Fibroblast of lung (primary cell): ENCODE data around the gene SPRING1. TPM values are rescaled to one million over a fixed set of nuclear protein-coding genes. Genes with fewer than 3 reads are reported as not detected.

Experiments used
- DNase-seq, 2 donors: peaks; one replicate each; pipeline versions ENCODE4 v3.0.0 to v3.0.0-alpha.2; 2010; ENCODE audit warnings: low read depth in 2 of 2
- H2AFZ ChIP-seq: 2 replicates; pipeline ENCODE4 v1.5.1; 2012; ENCODE audit warnings: low read length, control low read depth, inconsistent platforms
- H3K27ac ChIP-seq: 2 replicates; pipeline ENCODE4 v1.5.1; 2011; ENCODE audit warnings: low read length, control low read depth; ENCODE audit not compliant: insufficient read depth
- H3K27me3 ChIP-seq: 2 replicates; pipeline ENCODE4 v1.5.1; 2011; ENCODE audit warnings: mild to moderate bottlenecking, low read length; ENCODE audit not compliant: control insufficient read depth, insufficient read depth
- H3K36me3 ChIP-seq: 2 replicates; pipeline ENCODE4 v1.5.1; 2011; ENCODE audit warnings: low read length; ENCODE audit not compliant: control insufficient read depth, insufficient read depth
- H3K4me1 ChIP-seq: 2 replicates; pipeline ENCODE4 v1.5.1; 2011; ENCODE audit warnings: low read length; ENCODE audit not compliant: control insufficient read depth, insufficient read depth; ENCODE audit errors: extremely low read depth
- H3K4me2 ChIP-seq: 2 replicates; pipeline ENCODE4 v1.5.1; 2011; ENCODE audit warnings: low read length, control low read depth; ENCODE audit not compliant: insufficient read depth; ENCODE audit errors: extremely low read depth
- H3K4me3 ChIP-seq, 4 experiments: fragments of 200-600 bp in 1 of 4; sonication (generic) in 1 of 4; replicated peaks in 1 of 4; 2 replicates each; pipeline ENCODE4 v1.5.1; 2011 to 2016; ENCODE audit warnings: low read length in 4 of 4, low read depth in 3 of 4, mild to moderate bottlenecking in 3 of 4, control low read depth in 2 of 4, inconsistent platforms in 1 of 4, mixed read lengths in 1 of 4; ENCODE audit not compliant: insufficient read depth in 1 of 4; ENCODE audit errors: control extremely low read depth in 1 of 4
- H3K79me2 ChIP-seq: 2 replicates; pipeline ENCODE4 v1.5.1; 2012; ENCODE audit warnings: mild to moderate bottlenecking, low read length, inconsistent platforms; ENCODE audit not compliant: control insufficient read depth, insufficient read depth
- H3K9ac ChIP-seq: 2 replicates; pipeline ENCODE4 v1.5.1; 2011; ENCODE audit warnings: mild to moderate bottlenecking, low read length, control low read depth; ENCODE audit not compliant: insufficient read depth
- H3K9me3 ChIP-seq: 2 replicates; pipeline ENCODE4 v1.5.1; 2012; ENCODE audit warnings: low read depth, low read length; ENCODE audit not compliant: control insufficient read depth, insufficient read depth
- H4K20me1 ChIP-seq: 2 replicates; pipeline ENCODE4 v1.5.1; 2011; ENCODE audit warnings: low read length; ENCODE audit not compliant: control insufficient read depth, insufficient read depth; ENCODE audit errors: extremely low read depth
- CTCF ChIP-seq, 2 donors: IDR thresholded peaks in 1 of 2; conservative IDR thresholded peaks in 1 of 2; 1 replicate in 1 of 2; 2 replicates in 1 of 2; pipeline ENCODE4 v1.5.1; 2011 to 2012; ENCODE audit warnings: low read length in 2 of 2, control low read depth in 1 of 2, inconsistent platforms in 1 of 2, low read depth in 1 of 2, mild to moderate bottlenecking in 1 of 2
- EZH2 ChIP-seq: IDR thresholded peaks from 2 replicates; pipeline ENCODE4 v1.5.1; 2012; ENCODE audit warnings: low read length, control low read depth, mild to moderate bottlenecking; ENCODE audit errors: missing control alignments
- polyA plus RNA-seq, 2 donors: library from polyadenylated mRNA; depleted of rRNA in 1 of 2; stranded (reverse) in 1 of 2; unstranded in 1 of 2; fragments of >200 nt; gene quantifications; 2 replicates each; pipeline ENCODE4 v1.2.1, GENCODE V29; 2011 to 2012; ENCODE audit warnings: missing spikeins in 1 of 2
- total RNA-seq: library from RNA; depleted of rRNA; stranded (reverse); fragments of >200 nt; gene quantifications from 2 replicates; pipeline ENCODE4 v1.2.1, GENCODE V29; 2014

SPRING1 gene
- total and polyA plus RNA-seq, 2 donors (not counting 1 experiment from before 2014, with no cell fraction given) = 14.6 to 18.8 TPM

- no peak overlapping the region for H3K4me3 ChIP-seq
- H3K4me2 ChIP-seq = no peak overlapping the region
- H3K4me1 ChIP-seq = no peaks in the 10 kb centered on the region
- peaks cover 2% of the 10 kb centered on the region for H4K20me1 ChIP-seq
- no peak for DNase-seq
- no peaks in the 10 kb centered on the region for H3K36me3 ChIP-seq
- H3K9ac ChIP-seq = no peak overlapping the region
- H3K9me3 ChIP-seq = no peaks in the 10 kb centered on the region
- no peaks in the 10 kb centered on the region for H3K79me2 ChIP-seq
- no peak overlapping the region for H2AFZ ChIP-seq
- no peak overlapping the region for H3K27ac ChIP-seq
- TF ChIP-seq CTCF (conservative IDR thresholded peaks at IDR 0.05 in 1 of 2, IDR thresholded peaks at IDR 0.05 in 1 of 2; ENCODE audit: low read depth in 1 of 2, low read length in 2 of 2) = no peak
- H3K27me3 ChIP-seq = peaks cover 27% of the 10 kb centered on the region
Observed at GRCh38 chr12:116698116-116698515, 39.8 kb downstream of the SPRING1 start.

DNA sequence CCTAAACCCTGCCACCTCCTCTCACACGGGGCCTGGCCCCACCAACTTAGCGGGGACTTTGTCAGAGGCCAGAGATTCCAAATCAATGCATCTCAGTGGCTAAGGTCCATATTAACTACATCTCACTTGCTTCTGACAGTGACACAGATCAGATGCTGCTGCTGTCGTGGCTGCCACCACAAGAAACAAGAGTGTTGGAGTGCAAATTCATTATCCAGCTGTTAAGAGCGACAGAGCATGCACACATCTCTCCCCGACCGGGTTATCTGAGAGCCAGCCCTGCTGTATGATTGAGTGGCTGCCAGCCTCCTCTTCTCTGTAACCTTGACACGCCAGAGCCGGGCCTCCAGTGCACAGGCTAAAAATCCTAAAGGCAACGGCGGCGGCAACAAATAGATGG lies 40.2 kb downstream of the SPRING1 start:
- H3K4me1 ChIP-seq = no peaks in the 10 kb centered on the region
- H3K27me3 ChIP-seq = peaks cover 28% of the 10 kb centered on the region
- no peak overlapping the region for H3K9ac ChIP-seq
- H3K4me3 ChIP-seq = no peak overlapping the region
- no peak for TF ChIP-seq EZH2
- no peak for TF ChIP-seq CTCF (conservative IDR thresholded peaks at IDR 0.05 in 1 of 2, IDR thresholded peaks at IDR 0.05 in 1 of 2; ENCODE audit: low read depth in 1 of 2, low read length in 2 of 2)
- peaks cover 2% of the 10 kb centered on the region for H4K20me1 ChIP-seq
- no peak overlapping the region for H2AFZ ChIP-seq
- DNase-seq = no peak
- no peaks in the 10 kb centered on the region for H3K36me3 ChIP-seq
- no peak overlapping the region for H3K4me2 ChIP-seq
- H3K9me3 ChIP-seq = no peaks in the 10 kb centered on the region
- H3K27ac ChIP-seq = no peak overlapping the region
- no peaks in the 10 kb centered on the region for H3K79me2 ChIP-seq

DNA sequence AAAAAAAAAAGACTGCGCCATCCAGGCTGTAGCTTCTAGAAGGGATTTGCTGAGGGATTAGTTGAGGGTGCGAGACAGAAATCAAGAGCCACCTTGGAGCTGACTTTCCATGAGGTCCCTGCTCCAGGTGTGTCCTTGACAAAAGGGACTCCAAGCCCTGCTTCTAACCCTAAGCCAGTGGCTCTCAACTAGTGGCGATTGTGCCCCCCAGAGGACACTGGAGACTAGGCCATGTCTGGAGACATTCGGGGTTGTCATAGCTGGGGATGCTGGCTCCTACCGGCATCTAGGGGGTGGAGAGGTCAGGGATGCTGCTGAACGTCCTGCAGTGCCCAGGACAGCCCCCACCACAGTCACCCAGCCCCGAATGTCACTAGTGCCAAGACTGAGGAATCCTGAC lies 40.6 kb downstream of the SPRING1 start:
- H3K4me1 ChIP-seq = no peaks in the 10 kb centered on the region
- no peaks in the 10 kb centered on the region for H3K36me3 ChIP-seq
- DNase-seq = peak in 1 of 2 donors; percentile 15
- H3K9ac ChIP-seq = no peak overlapping the region
- H4K20me1 ChIP-seq = peaks cover 2% of the 10 kb centered on the region
- H3K9me3 ChIP-seq = no peaks in the 10 kb centered on the region
- no peak overlapping the region for H2AFZ ChIP-seq
- TF ChIP-seq CTCF (conservative IDR thresholded peaks at IDR 0.05 in 1 of 2, IDR thresholded peaks at IDR 0.05 in 1 of 2; ENCODE audit: low read depth in 1 of 2, low read length in 2 of 2) (peak; percentile 23 to 26), EZH2 (no peak)
- H3K27me3 ChIP-seq = peaks cover 28% of the 10 kb centered on the region
- H3K79me2 ChIP-seq = no peaks in the 10 kb centered on the region
- H3K4me2 ChIP-seq = no peak overlapping the region
- no peak overlapping the region for H3K27ac ChIP-seq
- H3K4me3 ChIP-seq = no peak overlapping the region
